Left lung (tissue), 10 donors: ENCODE data around the gene DLL4. TPM values are rescaled to one million over a fixed set of nuclear protein-coding genes. Genes with fewer than 3 reads are reported as not detected.

Experiments used
- ATAC-seq: fragments of 200-7000 bp; cut with Tn5 transposase; one replicate; pipeline ENCODE4 v1.9.1; 2020; ENCODE audit warnings: moderate library complexity
- DNase-seq, 4 donors: peaks; one replicate each; pipeline ENCODE4 v3.0.0-alpha.2; 2013 to 2020
- H3K27ac ChIP-seq, 2 donors: fragments of 200-600 bp; sonication (generic) in 1 of 2; one replicate each; pipeline versions ENCODE4 v1.5.0 to v1.8.0; 2020 to 2021
- H3K27me3 ChIP-seq, 2 donors: fragments of 200-600 bp; sonication (generic) in 1 of 2; one replicate each; pipeline versions ENCODE4 v1.5.0 to v1.8.0; 2020 to 2021
- H3K36me3 ChIP-seq, 2 donors: fragments of 200-600 bp; sonication (generic) in 1 of 2; one replicate each; pipeline versions ENCODE4 v1.5.0 to v1.8.0; 2020 to 2021
- H3K4me1 ChIP-seq, 2 donors: fragments of 200-600 bp; one replicate each; pipeline ENCODE4 v1.8.0; 2021
- H3K4me3 ChIP-seq, 2 donors: fragments of 200-600 bp; sonication (generic) in 1 of 2; one replicate each; pipeline versions ENCODE4 v1.5.0 to v1.8.0; 2020 to 2021; ENCODE audit warnings: mild to moderate bottlenecking in 1 of 2
- H3K9me3 ChIP-seq, 2 donors: fragments of 200-600 bp; sonication (generic) in 1 of 2; one replicate each; pipeline versions ENCODE4 v1.5.0 to v1.8.0; 2020 to 2021
- CTCF ChIP-seq, 2 donors: fragments of 200-600 bp; sonication (generic) in 1 of 2; IDR thresholded peaks; one replicate each; pipeline versions ENCODE4 v1.5.0 to v1.8.0; 2021; ENCODE audit warnings: antibody characterized with exemption in 2 of 2
- intact Hi-C, 2 donors: fragments of 100-400 bp; cut with DNase I; formaldehyde crosslinking; loops; one replicate each; pipeline versions ENCODE4 v1.11.2 to v1.14.2; 2022
- polyA plus RNA-seq, 6 donors: library from polyadenylated mRNA; unstranded; fragments of 120-200 nt; gene quantifications; one replicate each; pipeline ENCODE4 v1.2.1, GENCODE V29; 2013; ENCODE audit not compliant: insufficient read length in 6 of 6
- total RNA-seq, 2 donors: library from RNA; stranded (reverse); fragmentation: NEBNext Ultra II Directional; extraction: Animal tissue kit (Norgen Biotek cat#: 25700); gene quantifications; one replicate each; pipeline ENCODE4 v1.2.1, GENCODE V29; 2021
- donor health status: DM: no; HTN: yes; CAD: no.
- donor health status: DM: no; HTN: no; CAD: no.

Gene DLL4
- total and polyA plus RNA-seq, 8 donors = 10.4 to 23.7 (median 18.7) TPM

GRCh38 chr15:40955930-40956540 lies 26.9 kb downstream of the DLL4 start:
- no peaks in the 10 kb centered on the region for H3K27me3 ChIP-seq
- peaks cover 0 to 3% of the 10 kb centered on the region in 2 donors for H3K36me3 ChIP-seq
- no peak for TF ChIP-seq CTCF (IDR thresholded peaks at IDR 0.05)
- intact Hi-C loops = no loop called here
- DNase-seq (no peak), ATAC-seq (no peak)
- H3K27ac ChIP-seq = no peak overlapping the region
- no peaks in the 10 kb centered on the region for H3K9me3 ChIP-seq
- H3K4me1 ChIP-seq = peaks cover 7 to 37% of the 10 kb centered on the region in 2 donors
- H3K4me3 ChIP-seq = no peak overlapping the region

GRCh38 chr15:40956541-40956982 lies 27.4 kb downstream of the DLL4 start:
- no peak overlapping the region for H3K4me3 ChIP-seq
- TF ChIP-seq CTCF (IDR thresholded peaks at IDR 0.05) = no peak
- no peak overlapping the region for H3K27ac ChIP-seq
- intact Hi-C loops = no loop called here
- H3K27me3 ChIP-seq = no peaks in the 10 kb centered on the region
- ATAC-seq (no peak), DNase-seq (no peak)
- H3K4me1 ChIP-seq = peaks cover 7 to 37% of the 10 kb centered on the region in 2 donors
- no peaks in the 10 kb centered on the region for H3K9me3 ChIP-seq
- H3K36me3 ChIP-seq = peaks cover 0 to 3% of the 10 kb centered on the region in 2 donors

- TF ChIP-seq CTCF (IDR thresholded peaks at IDR 0.05) = no peak
- peaks cover 0 to 3% of the 10 kb centered on the region in 2 donors for H3K36me3 ChIP-seq
- ATAC-seq (no peak), DNase-seq (no peak)
- H3K4me1 ChIP-seq = peaks cover 7 to 36% of the 10 kb centered on the region in 2 donors
- intact Hi-C loops = no loop called here
- no peak overlapping the region for H3K27ac ChIP-seq
- H3K9me3 ChIP-seq = no peaks in the 10 kb centered on the region
- no peak overlapping the region for H3K4me3 ChIP-seq
- no peaks in the 10 kb centered on the region for H3K27me3 ChIP-seq
These were observed 28.0 kb downstream of the DLL4 start for GRCh38 chr15:40957041-40957555.

GRCh38 chr15:40957581-40958051 lies 28.5 kb downstream of the DLL4 start:
- Histone ChIP-seq H3K9me3 (no peaks in the 10 kb centered on the region), H3K4me1 (peaks cover 7 to 31% of the 10 kb centered on the region in 2 donors), H3K27me3 (no peaks in the 10 kb centered on the region), H3K27ac (no peak overlapping the region), H3K36me3 (peaks cover 0 to 3% of the 10 kb centered on the region in 2 donors), H3K4me3 (no peak overlapping the region)
- no peak for TF ChIP-seq CTCF (IDR thresholded peaks at IDR 0.05)
- ATAC-seq (no peak), DNase-seq (no peak)
- intact Hi-C loops = no loop called here

GRCh38 chr15:40958146-40958545 lies 29.0 kb downstream of the DLL4 start:
- Histone ChIP-seq H3K4me1 (peaks cover 7 to 28% of the 10 kb centered on the region in 2 donors), H3K9me3 (no peaks in the 10 kb centered on the region), H3K27me3 (no peaks in the 10 kb centered on the region), H3K27ac (no peak overlapping the region), H3K36me3 (peaks cover 0 to 3% of the 10 kb centered on the region in 2 donors), H3K4me3 (no peak overlapping the region)
- intact Hi-C loops = no loop called here
- no peak for DNase-seq
- ATAC-seq = no peak
- TF ChIP-seq CTCF (IDR thresholded peaks at IDR 0.05) = no peak
